Activated naive CD4-positive, alpha-beta T cell treated with anti-CD3 and anti-CD28 coated beads, Interleukin-2, amount 50 U/mL, for 24 hours (primary cell): ENCODE results near the gene CD248.
A peak's percentile ranks its signal among the peaks of the same experiment; 100 is the strongest.

Source experiments
- H3K27ac Mint-ChIP-seq: one replicate; pipeline ENCODE4 v1.8.0; 2021; ENCODE audit warnings: mild to moderate bottlenecking, mixed read lengths
- H3K27me3 Mint-ChIP-seq: one replicate; pipeline ENCODE4 v1.8.0; 2021; ENCODE audit warnings: mixed read lengths
- H3K36me3 Mint-ChIP-seq: one replicate; pipeline ENCODE4 v1.8.0; 2021; ENCODE audit warnings: mixed read lengths
- H3K4me1 Mint-ChIP-seq: one replicate; pipeline ENCODE4 v1.8.0; 2021; ENCODE audit warnings: mixed read lengths
- H3K4me3 Mint-ChIP-seq: one replicate; pipeline ENCODE4 v1.8.0; 2021; ENCODE audit warnings: mild to moderate bottlenecking, mixed read lengths
- H3K9me3 Mint-ChIP-seq: one replicate; pipeline ENCODE4 v1.8.0; 2021; ENCODE audit warnings: mixed read lengths

The CD248 gene

DNA sequence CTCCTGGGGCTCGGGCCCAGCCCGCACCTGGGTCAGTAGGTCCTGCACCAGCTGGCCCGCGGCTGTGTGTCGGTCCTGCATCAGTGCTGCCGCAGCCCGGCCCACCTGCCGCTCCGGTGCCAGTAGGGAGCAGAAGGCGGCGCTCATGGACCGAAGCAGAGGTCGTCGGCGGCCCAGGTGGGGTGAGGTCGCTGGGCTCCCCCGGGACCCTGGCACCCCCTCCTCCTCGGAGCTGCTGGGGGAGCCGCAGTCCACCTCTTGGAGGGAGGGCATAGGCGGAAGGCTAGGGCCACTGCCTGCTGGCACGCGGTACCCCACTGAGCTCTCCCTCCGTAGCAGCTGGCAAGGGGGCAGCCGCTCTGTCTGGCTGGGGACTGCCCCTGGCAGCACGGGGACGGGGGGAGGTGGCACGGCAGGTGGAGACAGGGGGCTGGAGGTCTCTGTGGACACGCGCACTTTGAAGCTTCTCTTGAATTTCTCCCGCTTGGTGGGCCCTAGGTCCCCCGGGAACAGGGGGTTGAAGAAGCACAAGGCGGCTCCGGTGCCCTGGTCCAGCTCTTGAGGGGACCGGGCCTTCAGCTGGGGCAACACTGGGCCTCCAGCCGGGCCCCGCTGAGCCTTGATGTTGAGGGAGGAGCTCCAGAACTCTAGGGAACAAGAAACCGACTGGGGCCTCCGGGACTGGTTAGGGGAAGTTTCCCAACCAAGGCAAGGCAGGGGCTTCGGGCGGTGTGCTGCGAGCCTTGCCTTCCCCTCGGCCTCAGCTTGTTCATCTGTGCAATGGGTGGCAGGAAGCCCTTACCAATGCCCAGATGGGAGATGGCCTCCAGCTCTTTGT, 18.0 kb upstream of the CD248 start:
- no peaks in the 10 kb centered on the region for H3K27me3 Mint-ChIP-seq
- H3K4me3 Mint-ChIP-seq, result peak overlapping the region; percentile 62
- peaks cover 22% of the 10 kb centered on the region for H3K4me1 Mint-ChIP-seq
- no peak overlapping the region for H3K27ac Mint-ChIP-seq
- H3K36me3 Mint-ChIP-seq, result no peaks in the 10 kb centered on the region
- no peaks in the 10 kb centered on the region for H3K9me3 Mint-ChIP-seq

DNA sequence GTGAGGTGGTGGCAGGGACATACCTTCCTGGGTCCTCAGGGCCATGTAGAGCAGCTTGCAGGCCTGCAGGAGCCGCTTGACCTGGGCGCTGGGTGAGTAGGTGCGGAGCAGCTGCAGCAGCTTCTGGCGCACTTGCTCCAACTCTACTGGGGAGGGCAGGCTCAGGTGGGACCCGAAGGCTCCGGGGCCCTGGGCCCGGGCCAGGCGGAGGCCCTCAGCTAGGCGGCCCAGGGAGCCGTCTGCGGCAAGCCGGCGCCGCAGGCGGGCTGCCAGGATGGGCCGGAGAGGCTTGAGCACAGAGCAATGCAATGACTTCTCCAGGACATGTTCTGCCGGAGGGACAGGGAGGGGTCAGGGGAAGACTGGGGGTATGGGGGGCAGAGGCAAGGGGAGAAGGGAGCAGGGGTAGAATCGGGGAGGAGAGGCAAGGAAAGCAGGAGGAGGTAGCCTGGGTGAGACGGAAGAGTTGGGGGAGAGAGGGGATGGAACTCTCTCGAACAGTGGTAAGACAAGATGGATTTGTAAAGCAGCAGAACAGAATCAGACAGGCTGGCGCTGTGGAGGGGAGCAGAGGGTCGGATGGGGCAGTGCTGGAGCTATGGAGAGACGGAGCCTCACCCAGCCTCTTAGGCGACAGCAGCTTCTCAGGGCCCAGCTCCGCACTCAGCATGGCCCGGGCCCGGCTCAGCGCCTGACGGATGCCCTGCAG, 17.2 kb upstream of the CD248 start:
- Mint-ChIP-seq H3K4me1 (peaks cover 22% of the 10 kb centered on the region), H3K4me3 (no peak overlapping the region), H3K27me3 (no peaks in the 10 kb centered on the region), H3K9me3 (no peaks in the 10 kb centered on the region), H3K27ac (no peak overlapping the region), H3K36me3 (no peaks in the 10 kb centered on the region)

DNA sequence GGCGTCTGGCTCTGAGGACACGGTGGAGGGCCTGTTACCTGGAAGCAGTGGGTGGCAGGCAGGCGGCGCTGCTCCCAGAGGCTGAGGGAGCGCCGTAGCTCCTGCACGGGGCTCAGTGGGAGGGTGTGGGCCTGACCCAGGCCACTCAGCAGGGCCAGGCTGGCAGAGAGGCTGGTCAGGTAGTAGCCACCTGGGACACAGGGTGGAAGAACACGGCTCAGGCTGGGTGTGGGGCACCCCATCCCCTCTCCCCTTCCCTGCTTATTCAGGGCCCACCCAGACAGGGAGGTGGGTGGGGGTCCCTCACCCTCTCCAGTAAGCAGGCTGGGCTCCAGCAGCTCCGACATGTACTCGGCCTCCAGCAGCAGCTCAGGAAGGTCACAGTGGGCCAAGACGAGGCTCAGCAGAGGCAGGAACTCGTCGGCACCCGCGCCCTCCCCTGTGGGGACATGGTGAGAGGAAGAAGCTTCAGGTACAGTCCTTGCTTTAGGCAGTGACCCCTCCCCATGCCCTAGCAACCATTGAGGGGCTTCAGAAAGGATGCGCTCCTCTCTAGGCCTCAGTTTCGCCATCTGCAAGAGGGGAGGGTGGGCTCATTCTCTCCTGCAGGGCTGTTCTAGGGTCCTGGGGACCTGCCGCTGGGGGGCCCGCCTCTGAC, 16.5 kb upstream of the CD248 start:
- Mint-ChIP-seq H3K36me3 (no peaks in the 10 kb centered on the region), H3K27me3 (no peaks in the 10 kb centered on the region), H3K27ac (no peak overlapping the region), H3K4me1 (peaks cover 27% of the 10 kb centered on the region), H3K4me3 (no peak overlapping the region), H3K9me3 (no peaks in the 10 kb centered on the region)

DNA sequence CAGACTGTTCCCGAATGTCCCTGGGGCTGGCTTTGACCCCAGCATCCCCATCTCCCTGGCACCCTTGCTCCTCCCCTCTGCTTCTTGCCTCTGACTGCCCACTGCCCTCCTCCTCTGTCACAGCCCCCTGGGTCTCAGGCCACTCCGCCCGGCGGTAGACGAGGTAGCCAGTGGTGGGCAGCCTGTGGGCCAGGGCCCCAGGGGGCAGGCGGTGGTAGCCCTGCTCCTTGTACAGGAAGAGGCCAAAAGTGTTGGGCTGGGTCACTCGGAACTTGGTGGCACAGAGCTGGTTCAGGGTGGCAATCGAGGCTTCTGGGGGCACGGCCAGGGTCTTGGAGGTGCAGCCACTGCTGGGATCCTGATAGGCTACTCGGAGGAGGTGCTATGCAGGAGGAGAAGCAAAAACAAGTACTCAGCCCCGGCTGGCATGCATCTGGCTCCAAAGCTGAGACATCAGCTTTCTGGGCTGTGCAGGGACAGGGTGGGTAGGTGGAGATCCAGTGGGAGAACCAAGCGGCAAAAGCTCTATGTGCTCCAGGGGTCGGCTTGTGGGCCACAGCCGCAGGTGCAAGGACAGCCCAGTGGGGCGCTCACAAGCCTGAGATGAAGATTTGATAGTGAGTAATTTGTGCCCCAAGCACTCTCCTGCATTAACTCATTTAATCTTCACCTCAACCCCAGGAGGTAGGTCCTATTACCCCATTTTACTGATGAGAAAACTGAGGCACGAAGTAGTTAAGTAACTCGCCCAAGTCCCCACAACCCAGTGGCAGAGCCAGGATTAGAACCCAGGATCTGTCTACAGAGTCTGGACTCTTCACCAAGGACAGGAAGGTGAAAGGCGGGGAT, 15.8 kb upstream of the CD248 start:
- no peaks in the 10 kb centered on the region for H3K36me3 Mint-ChIP-seq
- H3K9me3 Mint-ChIP-seq, result no peaks in the 10 kb centered on the region
- no peaks in the 10 kb centered on the region for H3K27me3 Mint-ChIP-seq
- no peak overlapping the region for H3K4me3 Mint-ChIP-seq
- H3K27ac Mint-ChIP-seq, result no peak overlapping the region
- peaks cover 35% of the 10 kb centered on the region for H3K4me1 Mint-ChIP-seq

DNA sequence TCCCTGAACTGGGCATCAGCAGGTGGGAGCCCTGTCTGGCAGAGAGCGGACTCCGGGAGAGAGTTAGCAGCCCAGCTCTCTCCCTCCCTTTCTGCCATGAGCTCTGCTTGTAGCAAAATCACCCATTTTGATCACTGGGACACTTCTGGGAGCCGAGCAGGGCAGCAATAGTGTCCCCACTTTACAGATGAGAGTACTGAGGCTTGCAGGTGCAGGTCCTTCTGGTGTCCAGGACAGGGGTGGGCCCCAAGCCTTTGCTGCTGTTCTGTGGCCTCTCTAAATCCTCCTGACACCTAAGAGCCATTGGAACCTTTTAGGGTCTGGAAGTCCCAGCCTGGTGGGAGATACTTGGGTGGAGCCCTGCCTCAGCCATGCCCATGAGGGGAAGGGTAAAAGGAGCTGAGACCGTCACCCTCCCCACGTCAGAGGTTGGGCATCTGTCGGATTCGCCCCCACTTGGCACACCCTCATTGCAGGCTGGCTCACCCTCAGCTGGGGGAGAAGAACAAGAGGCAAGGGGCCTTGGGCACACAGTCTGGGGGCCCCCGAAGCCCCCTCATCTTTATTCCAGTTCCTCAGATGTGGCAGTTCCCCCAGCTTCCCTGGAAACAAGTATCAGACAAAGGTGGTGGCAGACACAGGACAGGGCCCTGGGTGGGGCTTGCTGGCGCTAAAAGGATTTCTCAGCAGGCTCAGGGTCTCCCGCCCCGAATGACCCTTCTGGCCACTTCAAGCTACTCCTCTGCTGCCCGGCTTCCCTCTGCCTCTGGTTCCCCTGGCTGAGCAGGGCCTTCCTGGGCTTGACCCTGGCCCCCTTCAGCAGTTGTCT, 14.9 kb upstream of the CD248 start:
- Mint-ChIP-seq H3K4me3 (no peak overlapping the region), H3K27me3 (no peaks in the 10 kb centered on the region), H3K9me3 (no peaks in the 10 kb centered on the region), H3K36me3 (no peaks in the 10 kb centered on the region), H3K27ac (no peak overlapping the region), H3K4me1 (peaks cover 32% of the 10 kb centered on the region)

DNA sequence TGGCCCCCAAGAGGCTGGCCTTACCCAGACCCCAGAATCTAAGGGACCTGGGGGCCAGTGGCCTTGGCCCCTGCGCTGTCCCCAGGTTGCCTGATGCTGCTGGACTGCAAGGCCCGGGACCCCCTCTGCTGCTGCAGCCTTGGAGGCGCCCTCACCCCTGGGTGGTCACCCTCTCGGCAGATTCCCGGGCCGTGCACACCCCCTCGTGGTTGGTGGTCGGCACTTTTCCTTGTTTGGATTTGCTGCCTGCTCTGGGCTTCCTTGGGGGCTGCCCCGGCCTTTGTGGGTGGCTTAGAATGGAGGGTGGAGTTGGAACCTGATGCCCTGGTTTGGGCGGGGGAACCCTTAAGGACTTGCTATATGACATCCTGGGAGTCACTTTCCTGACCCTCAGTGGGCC, 14.1 kb upstream of the CD248 start:
- Mint-ChIP-seq H3K9me3 (no peaks in the 10 kb centered on the region), H3K27ac (no peak overlapping the region), H3K27me3 (no peaks in the 10 kb centered on the region), H3K4me1 (peaks cover 30% of the 10 kb centered on the region), H3K4me3 (no peak overlapping the region), H3K36me3 (no peaks in the 10 kb centered on the region)

DNA sequence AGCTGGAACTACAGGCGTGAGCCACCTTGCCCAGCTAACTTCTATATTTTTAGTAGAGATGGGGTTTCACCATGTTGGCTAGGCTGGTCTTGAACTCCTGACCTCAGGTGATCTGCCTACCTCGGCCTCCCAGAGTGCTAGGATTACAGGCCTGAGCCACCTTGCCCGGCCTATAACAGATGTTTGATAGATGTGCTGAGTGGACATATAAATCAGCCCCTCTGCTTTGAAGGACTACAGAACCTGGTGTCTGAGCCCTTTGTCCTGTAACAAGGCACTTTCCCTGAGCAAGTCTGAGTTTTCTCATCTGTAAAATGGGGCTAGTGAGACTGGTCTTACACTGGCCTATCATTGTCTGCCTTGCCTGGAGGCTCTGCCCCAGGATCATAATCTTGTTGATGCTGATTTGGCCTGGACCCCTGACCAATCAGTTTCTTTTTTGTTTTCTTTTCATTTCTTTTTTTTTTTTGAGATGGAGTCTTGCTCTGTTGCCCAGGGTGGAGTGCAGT, 12.4 kb upstream of the CD248 start:
- Mint-ChIP-seq H3K27me3 (no peaks in the 10 kb centered on the region), H3K4me3 (no peak overlapping the region), H3K4me1 (peaks cover 34% of the 10 kb centered on the region), H3K27ac (peak overlapping the region; percentile 76), H3K36me3 (no peaks in the 10 kb centered on the region), H3K9me3 (no peaks in the 10 kb centered on the region)

DNA sequence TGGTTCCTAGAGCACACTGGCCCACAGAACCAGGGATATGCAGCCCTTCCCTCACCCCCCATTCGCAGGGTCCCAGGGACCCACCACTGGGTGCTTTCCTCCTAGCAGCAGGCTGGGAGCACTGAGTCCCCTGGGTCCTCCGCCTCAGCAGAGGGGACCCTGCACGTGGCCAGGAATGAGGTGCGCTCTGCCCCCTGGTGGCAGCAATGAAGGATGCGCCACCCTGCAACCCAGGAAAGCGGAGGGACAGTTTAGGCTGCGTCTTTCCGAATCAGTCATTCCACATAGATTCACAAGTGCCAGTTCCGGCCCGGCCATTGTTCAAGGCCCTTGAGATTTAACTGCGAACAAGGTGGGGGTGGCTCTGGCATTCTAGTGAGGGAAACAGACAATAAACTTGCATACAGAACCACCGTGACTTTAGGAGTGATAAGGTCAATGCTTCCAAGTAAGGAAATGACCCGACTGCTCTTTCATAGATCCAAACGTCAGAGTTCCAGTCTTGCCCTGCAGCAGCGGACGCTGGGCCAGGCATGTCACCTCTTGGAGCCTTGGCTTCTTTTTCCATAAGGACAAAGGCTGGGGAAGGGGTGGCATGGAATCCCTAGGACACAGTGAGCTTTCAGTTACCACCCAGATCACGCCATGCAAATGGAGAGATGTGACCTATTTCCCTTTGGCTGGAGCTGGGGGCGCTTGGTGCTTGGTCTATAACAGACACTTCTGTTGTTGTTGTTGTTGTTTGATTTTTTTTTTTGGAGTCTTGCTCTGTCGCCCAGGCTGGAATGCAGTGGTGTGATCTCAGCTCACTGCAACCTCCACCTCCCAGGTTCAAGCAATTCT, 11.7 kb upstream of the CD248 start:
- peak overlapping the region; percentile 76 for H3K27ac Mint-ChIP-seq
- peak overlapping the region; percentile 56 for H3K4me3 Mint-ChIP-seq
- H3K9me3 Mint-ChIP-seq, result no peaks in the 10 kb centered on the region
- peaks cover 39% of the 10 kb centered on the region for H3K4me1 Mint-ChIP-seq
- no peaks in the 10 kb centered on the region for H3K36me3 Mint-ChIP-seq
- H3K27me3 Mint-ChIP-seq, result no peaks in the 10 kb centered on the region

DNA sequence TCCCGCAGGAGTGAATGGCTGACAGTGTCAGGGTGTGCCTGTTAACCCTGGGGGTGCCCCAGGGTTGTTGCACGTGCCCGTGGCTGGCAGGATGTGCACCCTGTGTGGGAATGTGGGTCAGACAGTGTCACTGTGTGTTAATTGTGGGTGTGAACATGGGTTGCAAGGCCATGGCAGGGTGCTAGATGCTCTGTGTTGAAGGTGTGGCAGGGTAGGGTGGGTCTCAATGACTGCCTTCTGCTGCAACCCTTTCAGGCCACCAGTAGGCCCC, 11.1 kb upstream of the CD248 start:
- Mint-ChIP-seq H3K4me3 (no peak overlapping the region), H3K4me1 (peaks cover 45% of the 10 kb centered on the region), H3K27me3 (no peaks in the 10 kb centered on the region), H3K27ac (peak overlapping the region; percentile 30), H3K9me3 (no peaks in the 10 kb centered on the region), H3K36me3 (no peaks in the 10 kb centered on the region)

DNA sequence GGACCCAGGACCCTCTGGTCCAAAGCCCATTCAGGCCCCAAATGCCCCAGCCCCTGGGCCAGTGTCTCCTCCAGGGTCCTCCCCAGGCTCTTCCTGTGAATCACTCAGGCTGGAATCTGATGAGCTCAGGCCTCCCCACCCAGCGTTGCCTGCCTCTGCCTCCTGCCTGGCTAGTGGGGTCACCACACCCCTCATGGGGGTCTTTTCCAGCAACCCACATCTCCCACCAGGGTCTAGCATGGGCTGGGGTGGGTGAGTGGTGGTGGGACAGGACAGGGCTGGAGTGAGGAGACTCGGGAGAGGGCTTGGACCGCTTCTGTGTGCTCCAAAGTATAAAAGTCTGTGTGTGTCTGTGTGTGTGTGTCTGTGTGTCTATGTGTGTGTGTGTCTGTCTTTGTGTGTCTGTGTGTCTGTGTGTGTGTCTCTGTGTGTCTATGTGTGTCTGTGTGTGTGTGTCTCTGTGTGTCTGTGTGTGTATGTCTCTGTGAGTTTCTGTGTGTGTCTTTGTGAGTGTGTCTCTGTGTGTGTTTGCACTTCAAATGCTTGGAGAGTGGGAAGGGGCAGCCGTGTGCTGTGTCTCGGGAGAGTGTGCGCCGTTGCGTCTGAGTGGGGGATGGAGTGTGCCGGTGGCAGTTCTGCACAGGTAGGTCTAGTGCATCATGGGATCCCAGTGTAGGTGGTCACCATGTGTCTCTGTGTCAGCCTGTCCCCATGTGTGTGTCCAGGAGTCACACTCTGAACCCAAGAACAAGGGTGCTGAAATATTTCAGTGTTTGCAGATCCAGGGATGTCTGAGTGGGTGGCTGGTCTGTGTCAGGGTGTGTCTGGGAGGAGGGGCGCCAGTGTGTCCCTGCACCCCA, 10.6 kb upstream of the CD248 start:
- peak overlapping the region; percentile 2 for H3K4me3 Mint-ChIP-seq
- H3K9me3 Mint-ChIP-seq, result no peaks in the 10 kb centered on the region
- no peaks in the 10 kb centered on the region for H3K36me3 Mint-ChIP-seq
- peaks cover 50% of the 10 kb centered on the region for H3K4me1 Mint-ChIP-seq
- no peaks in the 10 kb centered on the region for H3K27me3 Mint-ChIP-seq
- peak overlapping the region; percentile 61 for H3K27ac Mint-ChIP-seq

DNA sequence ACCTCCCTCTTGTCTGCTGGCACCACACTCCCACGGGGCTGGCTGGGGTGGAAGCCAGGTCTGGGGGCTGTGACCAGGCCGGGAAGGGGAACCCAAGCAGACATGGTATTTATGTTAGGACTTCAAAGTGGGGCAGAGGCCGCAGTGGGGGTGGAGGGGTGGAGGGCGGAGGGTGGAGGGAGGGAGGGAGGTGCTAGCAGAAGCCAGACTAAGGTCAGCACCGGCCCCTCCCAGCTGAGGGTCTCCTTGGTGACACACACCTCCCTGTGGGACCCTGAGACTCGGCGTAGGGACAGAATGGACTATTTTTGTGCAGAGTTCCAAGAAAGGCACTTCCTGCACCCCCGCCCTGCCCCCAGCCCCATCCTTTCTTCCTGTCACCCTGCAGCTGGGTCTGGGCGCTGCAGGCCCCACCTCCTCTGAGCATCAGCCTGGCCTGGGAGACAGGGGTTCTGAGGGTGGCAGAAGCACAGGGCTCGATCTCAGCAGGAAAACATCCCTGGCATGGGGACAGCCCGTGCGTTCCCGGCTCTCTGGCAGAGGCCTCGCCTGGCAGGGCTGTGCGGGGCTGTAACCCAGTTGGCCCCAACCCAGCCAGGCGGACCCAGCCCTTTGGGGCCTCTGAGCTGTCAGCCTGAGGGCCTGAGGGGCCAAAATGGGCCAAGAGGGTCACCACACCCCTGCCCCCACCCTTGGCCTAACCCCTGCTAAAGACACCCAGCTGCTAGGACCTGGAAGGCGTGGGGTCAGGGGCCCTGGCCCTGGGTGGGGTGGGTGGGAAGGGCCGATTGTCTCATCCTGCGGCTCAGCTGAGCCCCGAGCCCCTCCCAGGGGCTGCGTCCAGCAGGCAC, 9.6 kb upstream of the CD248 start:
- H3K36me3 Mint-ChIP-seq, result no peaks in the 10 kb centered on the region
- no peaks in the 10 kb centered on the region for H3K27me3 Mint-ChIP-seq
- H3K4me1 Mint-ChIP-seq, result peaks cover 58% of the 10 kb centered on the region
- peak overlapping the region; percentile 74 for H3K27ac Mint-ChIP-seq
- no peaks in the 10 kb centered on the region for H3K9me3 Mint-ChIP-seq
- H3K4me3 Mint-ChIP-seq, result no peak overlapping the region

DNA sequence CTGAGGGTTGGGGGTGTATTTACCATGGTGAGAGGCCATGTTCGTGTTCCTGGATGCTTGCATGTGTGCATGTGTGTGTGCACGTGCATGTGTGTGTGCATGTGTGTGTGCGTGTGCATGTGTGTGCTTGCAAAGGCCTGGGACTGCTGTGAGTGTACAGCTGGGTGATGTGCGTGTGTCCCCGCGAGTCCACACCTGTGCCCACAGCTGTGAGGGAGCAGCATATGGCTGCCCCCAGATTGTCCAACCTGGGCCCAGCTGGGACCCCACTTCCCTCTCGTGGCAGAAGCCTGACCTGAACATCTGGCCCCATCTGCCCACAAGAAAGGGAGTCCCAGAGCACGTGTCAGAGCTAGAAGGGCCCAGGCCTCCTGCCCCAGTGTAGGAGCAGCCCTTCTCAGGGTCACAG, 8.4 kb upstream of the CD248 start:
- Mint-ChIP-seq H3K27me3 (no peaks in the 10 kb centered on the region), H3K4me1 (peaks cover 60% of the 10 kb centered on the region), H3K4me3 (no peak overlapping the region), H3K9me3 (no peaks in the 10 kb centered on the region), H3K36me3 (no peaks in the 10 kb centered on the region), H3K27ac (no peak overlapping the region)

DNA sequence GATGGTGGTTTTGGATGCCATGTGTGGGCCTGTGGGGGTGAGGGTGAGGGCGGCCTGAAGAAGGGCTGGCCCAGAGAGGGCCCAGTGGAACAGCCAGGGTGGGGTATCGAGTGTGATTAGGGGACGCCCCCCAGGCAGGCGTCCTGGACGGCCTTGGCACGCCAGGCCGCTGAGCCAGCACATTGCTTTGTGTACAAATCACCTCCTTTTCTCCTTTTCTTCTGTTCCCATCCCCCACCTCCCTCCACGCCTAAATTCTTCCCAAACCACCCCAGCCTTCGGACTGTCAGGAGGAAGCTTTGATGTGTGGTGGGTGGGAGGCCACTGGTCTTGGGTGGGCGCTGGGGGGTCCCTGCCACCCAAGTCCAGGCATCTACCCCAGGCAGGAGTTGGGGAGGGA, 7.8 kb upstream of the CD248 start:
- no peak overlapping the region for H3K4me3 Mint-ChIP-seq
- H3K36me3 Mint-ChIP-seq, result no peaks in the 10 kb centered on the region
- no peaks in the 10 kb centered on the region for H3K27me3 Mint-ChIP-seq
- peaks cover 66% of the 10 kb centered on the region for H3K4me1 Mint-ChIP-seq
- no peaks in the 10 kb centered on the region for H3K9me3 Mint-ChIP-seq
- H3K27ac Mint-ChIP-seq, result no peak overlapping the region
